Neutrophil (primary cell): Measurements from ENCODE around the gene PCGF6.
A peak's percentile ranks its signal among the peaks of the same experiment; 100 is the strongest.
"Not testable (repeated sequence)": the region's sequence is repeated elsewhere in the genome, so short reads cannot be mapped to it uniquely, and the experiment has no call there.

Source experiments
- H3K27ac ChIP-seq: fragments of 200-600 bp; sonication (generic); 2 replicates; pipeline ENCODE4 v1.5.1; 2016; ENCODE audit warnings: mild to moderate bottlenecking, moderate library complexity
- H3K27me3 ChIP-seq: fragments of 200-600 bp; sonication (generic); 2 replicates; pipeline ENCODE4 v1.6.0; 2016; ENCODE audit warnings: mild to moderate bottlenecking
- H3K36me3 ChIP-seq: fragments of 200-600 bp; sonication (generic); 2 replicates; pipeline ENCODE4 v1.5.1; 2017
- H3K4me1 ChIP-seq, 2 experiments: fragments of 200-600 bp in 1 of 2; sonication (generic) in 1 of 2; 1 replicate in 1 of 2; 2 replicates in 1 of 2; pipeline versions ENCODE4 v1.5.1 to v1.6.1; 2013 to 2016; ENCODE audit warnings: low read depth in 1 of 2, low read length in 1 of 2, mild to moderate bottlenecking in 1 of 2, moderate library complexity in 1 of 2; ENCODE audit not compliant: control insufficient read depth in 1 of 2, insufficient read depth in 1 of 2
- H3K4me3 ChIP-seq, 2 experiments: fragments of 200-600 bp in 1 of 2; sonication (generic) in 1 of 2; 1 replicate in 1 of 2; 2 replicates in 1 of 2; pipeline ENCODE4 v1.5.1; 2013 to 2016; ENCODE audit warnings: low read depth in 1 of 2, low read length in 1 of 2, mild to moderate bottlenecking in 1 of 2, moderate library complexity in 1 of 2
- H3K9me3 ChIP-seq: fragments of 200-600 bp; sonication (generic); 2 replicates; pipeline ENCODE4 v1.5.1; 2016
- TF ChIP-seq, protein P1 (sequence below): fragments of 200-600 bp; sonication (generic); IDR thresholded peaks from 2 replicates; pipeline ENCODE4 v1.5.1; 2016; ENCODE audit warnings: antibody characterized with exemption

Gene PCGF6

DNA sequence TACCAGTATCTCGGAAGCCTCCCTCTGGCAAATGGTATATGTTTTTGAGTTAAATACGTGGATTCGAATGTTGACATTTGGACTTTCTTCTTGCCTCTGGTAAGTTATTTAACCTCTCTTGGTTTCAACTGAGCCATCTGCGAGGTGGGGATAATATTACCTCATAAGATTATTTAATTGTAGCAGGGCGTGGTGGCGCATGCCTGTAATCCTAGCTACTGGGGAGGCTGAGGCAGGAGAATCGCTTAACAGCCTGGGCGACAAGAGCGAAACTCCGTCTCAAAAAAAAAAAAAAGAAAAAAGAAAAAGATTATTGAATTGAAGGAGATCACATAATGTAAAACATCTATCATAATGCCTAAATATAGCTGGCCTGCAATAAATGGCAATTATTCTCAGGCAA, 16.4 kb upstream of the PCGF6 start:
- Histone ChIP-seq H3K4me3 (peak overlapping the region; percentile 91 to 93), H3K9me3 (no peaks in the 10 kb centered on the region), H3K36me3 (no peaks in the 10 kb centered on the region), H3K27me3 (no peaks in the 10 kb centered on the region), H3K27ac (peak overlapping the region; percentile 84), H3K4me1 (peaks cover 15 to 25% of the 10 kb centered on the region in 2 experiments)
- TF ChIP-seq, protein P1, sequence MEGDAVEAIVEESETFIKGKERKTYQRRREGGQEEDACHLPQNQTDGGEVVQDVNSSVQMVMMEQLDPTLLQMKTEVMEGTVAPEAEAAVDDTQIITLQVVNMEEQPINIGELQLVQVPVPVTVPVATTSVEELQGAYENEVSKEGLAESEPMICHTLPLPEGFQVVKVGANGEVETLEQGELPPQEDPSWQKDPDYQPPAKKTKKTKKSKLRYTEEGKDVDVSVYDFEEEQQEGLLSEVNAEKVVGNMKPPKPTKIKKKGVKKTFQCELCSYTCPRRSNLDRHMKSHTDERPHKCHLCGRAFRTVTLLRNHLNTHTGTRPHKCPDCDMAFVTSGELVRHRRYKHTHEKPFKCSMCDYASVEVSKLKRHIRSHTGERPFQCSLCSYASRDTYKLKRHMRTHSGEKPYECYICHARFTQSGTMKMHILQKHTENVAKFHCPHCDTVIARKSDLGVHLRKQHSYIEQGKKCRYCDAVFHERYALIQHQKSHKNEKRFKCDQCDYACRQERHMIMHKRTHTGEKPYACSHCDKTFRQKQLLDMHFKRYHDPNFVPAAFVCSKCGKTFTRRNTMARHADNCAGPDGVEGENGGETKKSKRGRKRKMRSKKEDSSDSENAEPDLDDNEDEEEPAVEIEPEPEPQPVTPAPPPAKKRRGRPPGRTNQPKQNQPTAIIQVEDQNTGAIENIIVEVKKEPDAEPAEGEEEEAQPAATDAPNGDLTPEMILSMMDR = no peak

DNA sequence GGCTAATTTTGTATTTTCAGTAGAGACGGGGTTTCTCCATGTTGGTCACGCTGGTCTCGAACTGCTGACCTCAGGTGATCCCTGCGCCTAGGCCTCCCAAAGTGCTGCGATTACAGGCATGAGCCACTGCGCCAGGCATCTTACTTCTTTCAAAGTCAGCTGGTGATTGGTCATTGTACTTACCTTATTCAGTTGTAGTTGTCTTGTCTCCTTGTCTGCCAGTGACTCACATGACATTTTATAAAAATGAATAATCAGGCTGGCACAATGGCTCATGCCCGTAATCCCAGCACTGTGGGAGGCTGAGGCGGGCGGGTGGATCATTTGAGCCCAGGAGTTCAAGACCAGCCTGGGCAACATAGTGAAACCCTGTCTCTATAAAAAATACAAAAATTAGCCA, 9.9 kb upstream of the PCGF6 start:
- not testable (repeated sequence) for H3K36me3 ChIP-seq, H3K4me1 ChIP-seq, H3K27ac ChIP-seq, H3K4me3 ChIP-seq, H3K27me3 ChIP-seq, H3K9me3 ChIP-seq

DNA sequence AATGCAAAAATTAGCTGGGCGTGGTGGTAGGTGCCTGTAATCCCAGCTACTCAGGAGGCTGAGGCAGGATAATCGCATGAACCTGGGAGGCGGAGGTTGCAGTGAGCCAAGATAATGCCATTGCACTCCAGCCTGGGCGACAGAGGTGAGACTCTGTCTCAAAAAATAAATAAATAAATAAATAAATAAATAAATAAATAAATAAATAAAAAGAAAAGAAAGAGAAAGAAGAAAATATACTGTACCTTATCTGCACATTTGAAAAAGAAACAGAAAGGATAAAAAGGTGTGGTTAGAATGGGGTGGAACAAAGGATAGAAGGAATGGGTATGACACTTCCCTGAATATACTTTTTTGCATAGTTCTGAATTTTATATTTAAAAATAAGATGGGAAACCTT, 8.6 kb upstream of the PCGF6 start:
- H3K36me3 ChIP-seq = not testable (repeated sequence)

DNA sequence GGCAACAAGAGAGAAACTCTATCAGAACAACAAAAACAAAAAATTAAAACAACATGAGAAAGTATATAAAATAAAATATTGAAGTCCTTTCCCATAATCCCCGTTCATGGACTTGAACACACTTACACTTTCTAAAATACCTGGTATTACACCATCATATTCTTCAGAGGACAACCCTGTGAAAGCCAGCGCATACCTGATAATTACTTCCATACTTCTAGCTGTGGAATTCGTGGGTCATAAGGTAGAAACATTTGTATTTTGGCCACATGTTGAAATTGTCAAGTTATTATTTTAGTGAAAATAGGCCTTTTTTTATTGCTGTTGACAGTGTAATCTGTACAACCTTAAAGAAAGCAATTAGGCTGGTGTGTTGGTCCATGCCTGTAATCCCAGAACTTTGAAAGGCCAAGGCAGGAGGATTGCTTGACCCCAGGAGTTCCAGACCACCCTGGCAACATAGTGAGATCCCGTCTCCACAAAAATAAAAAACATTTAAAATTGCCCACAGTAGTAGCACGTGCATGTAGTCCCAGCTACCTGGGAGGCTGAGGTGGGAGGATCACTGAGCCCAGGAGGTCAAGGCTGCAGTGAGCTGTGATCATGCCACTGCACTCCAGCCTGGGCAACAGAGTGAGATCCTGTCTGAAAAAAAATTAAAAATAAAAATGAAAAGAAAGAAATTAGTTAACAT, 5.1 kb upstream of the PCGF6 start:
- H3K4me3 ChIP-seq = no peak overlapping the region
- no peaks in the 10 kb centered on the region for H3K9me3 ChIP-seq
- H3K27ac ChIP-seq = no peak overlapping the region
- peaks cover 0 to 2% of the 10 kb centered on the region in 2 experiments for H3K4me1 ChIP-seq
- TF ChIP-seq, protein P1 = no peak
- no peaks in the 10 kb centered on the region for H3K27me3 ChIP-seq
- H3K36me3 ChIP-seq = no peaks in the 10 kb centered on the region

More for the DNA sequence above, 8.6 kb upstream of the PCGF6 start:
- H3K27me3 ChIP-seq, H3K4me1 ChIP-seq, H3K4me3 ChIP-seq, H3K9me3 ChIP-seq, H3K27ac ChIP-seq: not testable (repeated sequence)

DNA sequence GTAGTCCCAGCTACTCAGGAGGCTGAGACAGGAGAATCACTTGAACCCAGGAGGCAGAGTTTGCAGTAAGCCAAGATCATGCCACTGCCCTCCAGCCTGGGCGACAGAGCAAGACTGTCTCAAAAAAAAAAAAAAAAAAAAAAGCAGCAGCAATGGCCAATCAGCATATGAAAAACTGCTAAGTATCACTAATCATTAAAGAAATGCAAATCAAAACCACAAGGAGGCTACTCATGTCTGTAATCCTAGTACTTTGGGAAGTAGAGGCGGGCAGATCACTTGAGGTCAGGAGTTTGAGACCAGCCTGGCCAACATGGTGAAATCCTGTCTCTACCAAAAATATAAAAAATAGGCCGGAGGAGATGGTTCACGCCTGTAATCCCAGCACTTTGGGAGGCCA, 3.6 kb upstream of the PCGF6 start:
- not testable (repeated sequence) for H3K27me3 ChIP-seq

DNA sequence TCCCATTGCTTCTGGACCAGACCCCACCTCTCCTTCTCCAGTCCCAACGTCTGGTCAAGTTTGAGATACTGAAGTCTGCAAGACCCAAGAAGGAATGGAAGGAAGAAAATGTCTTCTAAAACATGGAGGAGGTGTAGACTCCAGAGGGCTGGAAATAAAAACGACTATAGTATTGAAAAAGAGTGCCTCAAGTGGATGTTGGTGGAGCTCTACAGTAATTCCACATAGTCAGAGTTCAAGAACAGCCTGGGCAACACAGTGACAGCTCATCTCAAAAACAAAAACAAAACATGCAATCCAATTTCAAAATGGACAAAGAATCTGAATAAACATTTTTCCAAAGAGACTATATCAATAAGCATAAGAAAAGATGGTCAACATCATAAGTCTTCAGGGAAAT, 2.3 kb upstream of the PCGF6 start:
- Histone ChIP-seq H3K4me3 (no peak overlapping the region), H3K4me1 (peaks cover 3 to 4% of the 10 kb centered on the region in 2 experiments), H3K27ac (no peak overlapping the region), H3K36me3 (no peaks in the 10 kb centered on the region), H3K27me3 (no peaks in the 10 kb centered on the region), H3K9me3 (no peaks in the 10 kb centered on the region)
- TF ChIP-seq, protein P1 = no peak

More for the DNA sequence above, 3.6 kb upstream of the PCGF6 start:
- H3K4me3 ChIP-seq, H3K27ac ChIP-seq, H3K36me3 ChIP-seq, H3K4me1 ChIP-seq, H3K9me3 ChIP-seq: not testable (repeated sequence)

DNA sequence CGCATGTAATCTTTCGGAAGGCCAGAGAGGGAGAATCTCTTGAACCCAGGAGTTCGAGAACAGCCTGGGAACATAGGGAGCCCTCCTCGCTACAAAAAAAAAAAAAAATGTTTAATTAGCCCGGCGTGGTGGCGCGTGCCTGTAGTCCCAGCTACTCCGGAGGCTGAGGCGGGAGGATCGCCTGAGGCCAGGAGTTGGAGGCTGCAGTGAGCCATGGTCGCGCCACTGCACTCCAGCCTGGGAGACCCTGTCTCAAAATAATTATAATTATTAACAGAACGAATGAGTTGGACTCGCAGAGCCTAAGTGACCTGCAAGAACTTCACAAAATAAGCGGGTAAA, 794 bp downstream of the PCGF6 start:
- peaks cover 3 to 4% of the 10 kb centered on the region in 2 experiments for H3K4me1 ChIP-seq
- no peaks in the 10 kb centered on the region for H3K36me3 ChIP-seq
- no peaks in the 10 kb centered on the region for H3K9me3 ChIP-seq
- TF ChIP-seq, protein P1 = no peak
- H3K27ac ChIP-seq = no peak overlapping the region
- peak overlapping the region; percentile 69 to 88 for H3K4me3 ChIP-seq
- H3K27me3 ChIP-seq = no peaks in the 10 kb centered on the region
